Stimulated activated CD4-positive, alpha-beta T cell treated with anti-CD3 and anti-CD28 coated beads, Interleukin-12 subunit alpha, Interleukin-12 subunit beta, amount 100 ng/mL, for 24 hours (primary cell): ENCODE measurements around the gene C11orf91.
"Not testable (repeated sequence)": the region's sequence is repeated elsewhere in the genome, so short reads cannot be mapped to it uniquely, and the experiment has no call there.

Source experiments
- DNase-seq, 2 experiments: peaks; one replicate each; pipeline ENCODE4 v3.0.0-alpha.2; 2020; ENCODE audit warnings: low read depth in 2 of 2

Gene C11orf91

DNA sequence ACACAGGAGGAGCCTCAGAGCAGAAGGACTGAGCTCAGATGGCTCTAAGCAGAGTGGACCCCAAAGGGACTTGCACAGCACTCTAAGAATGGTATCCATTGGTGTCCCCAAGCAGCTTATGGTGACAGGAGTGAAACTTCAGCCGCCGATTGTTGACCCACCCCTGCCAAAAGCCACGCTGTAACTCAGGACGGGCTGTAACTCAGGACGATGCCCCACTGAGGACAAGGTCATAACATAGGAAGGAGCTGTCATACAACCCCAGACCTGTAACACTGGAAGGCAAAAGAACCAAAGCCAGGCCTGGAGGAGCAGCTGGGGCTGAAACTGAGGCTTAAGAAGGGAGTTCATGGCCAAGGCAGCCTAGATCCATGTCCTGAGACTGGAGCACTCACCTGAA, 21.4 kb upstream of the C11orf91 start:
- DNase-seq: no peak

DNA sequence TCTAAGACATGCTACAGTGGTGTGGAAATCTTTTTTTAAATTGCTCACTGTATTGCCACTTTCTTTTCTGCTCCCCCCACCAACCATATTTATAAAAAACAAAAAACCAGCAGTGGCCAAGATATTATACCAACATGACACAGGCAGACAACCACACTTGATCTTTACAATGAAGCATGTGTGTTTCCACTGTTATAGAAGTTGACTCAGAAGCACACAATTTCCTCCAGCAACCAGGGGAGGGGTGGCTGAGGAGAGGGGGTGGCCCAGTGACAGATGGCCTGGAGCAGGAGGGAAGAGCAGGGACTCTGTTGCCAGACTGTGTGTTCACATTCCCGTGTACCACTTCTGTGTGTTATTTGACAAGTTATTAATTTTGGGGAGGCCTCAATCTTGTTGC, 20.8 kb upstream of the C11orf91 start:
- DNase-seq: no peak

DNA sequence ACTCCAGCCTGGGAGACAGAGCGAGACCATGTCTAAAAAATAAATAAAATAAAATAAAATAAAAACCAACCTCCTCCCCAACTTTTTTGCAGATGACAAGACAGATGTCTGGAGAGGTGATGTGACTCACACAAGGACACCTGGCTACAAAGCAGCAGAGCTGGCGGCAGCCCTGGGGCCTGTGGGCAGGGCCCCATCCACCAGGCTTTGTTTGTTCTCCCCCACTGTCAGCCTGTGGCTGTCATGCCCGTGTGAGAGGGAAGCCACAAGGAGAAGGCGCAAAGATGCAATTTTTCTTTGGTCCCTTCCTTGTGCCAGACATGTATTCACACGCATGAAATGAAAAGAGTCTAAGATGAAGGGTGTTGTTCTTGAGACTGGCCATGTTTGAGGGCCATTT, 19.0 kb upstream of the C11orf91 start:
- DNase-seq: no peak

DNA sequence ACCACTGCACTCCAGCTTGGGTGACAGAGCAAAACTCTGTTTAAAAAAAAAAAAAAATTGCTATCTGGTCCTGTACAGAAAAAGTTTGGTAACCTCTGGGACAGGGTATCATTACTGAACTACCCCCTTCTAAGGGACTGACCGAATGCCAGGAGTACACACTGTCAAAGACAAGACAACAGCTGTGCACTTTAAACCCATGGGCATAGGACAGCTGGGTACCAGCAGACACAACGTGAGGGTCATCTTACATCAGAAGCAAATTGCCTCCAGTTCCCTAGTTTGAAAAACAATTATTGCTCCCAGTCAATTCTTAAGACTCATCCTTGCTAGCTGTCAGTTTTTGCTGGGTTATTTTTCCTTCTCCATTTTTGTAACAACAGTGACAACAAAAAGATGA, 17.8 kb upstream of the C11orf91 start:
- no peak for DNase-seq

DNA sequence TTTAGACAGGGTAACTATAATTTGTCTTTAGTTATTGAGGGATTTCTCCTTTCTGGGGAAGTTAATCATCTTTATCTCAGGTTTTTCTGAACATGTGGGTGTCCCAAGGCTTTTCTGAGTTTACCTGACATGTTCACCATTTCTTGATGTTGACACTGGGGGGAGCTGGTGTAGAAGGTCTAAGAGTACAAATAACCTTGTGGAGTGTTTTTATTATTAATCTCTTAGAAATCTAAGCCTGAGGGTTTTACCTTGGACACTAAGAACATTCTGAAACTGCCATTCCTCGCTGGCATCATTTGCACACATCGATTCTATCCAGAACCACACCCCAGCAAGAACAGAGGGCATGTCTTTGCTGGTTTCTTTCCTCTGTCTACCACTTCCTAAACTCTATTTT, 15.6 kb upstream of the C11orf91 start:
- no peak for DNase-seq

DNA sequence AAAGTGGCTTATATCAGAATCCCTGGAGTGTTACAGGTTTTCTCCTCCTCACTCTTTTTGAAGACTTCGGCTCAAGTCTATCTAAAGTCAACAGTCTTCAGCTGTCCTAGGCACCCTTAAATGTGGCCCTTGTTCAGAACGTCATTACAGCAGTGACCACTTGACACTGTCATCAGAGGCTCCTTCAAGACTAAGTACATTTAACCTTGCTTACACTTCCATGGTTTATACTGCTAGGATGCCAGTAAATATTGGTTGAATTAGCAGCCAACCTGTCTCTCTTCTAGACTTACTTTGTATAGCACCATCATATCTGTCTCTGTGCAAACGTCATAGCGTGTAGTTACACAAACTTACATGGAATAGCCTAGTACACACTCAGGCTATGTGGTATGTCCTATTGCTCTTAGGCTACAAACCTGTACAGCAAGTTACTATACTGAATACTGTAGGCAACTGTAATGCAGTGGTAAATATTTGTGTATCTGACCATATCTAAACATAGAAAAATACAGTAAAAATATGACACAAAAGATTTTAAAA, 13.3 kb upstream of the C11orf91 start:
- no peak for DNase-seq

DNA sequence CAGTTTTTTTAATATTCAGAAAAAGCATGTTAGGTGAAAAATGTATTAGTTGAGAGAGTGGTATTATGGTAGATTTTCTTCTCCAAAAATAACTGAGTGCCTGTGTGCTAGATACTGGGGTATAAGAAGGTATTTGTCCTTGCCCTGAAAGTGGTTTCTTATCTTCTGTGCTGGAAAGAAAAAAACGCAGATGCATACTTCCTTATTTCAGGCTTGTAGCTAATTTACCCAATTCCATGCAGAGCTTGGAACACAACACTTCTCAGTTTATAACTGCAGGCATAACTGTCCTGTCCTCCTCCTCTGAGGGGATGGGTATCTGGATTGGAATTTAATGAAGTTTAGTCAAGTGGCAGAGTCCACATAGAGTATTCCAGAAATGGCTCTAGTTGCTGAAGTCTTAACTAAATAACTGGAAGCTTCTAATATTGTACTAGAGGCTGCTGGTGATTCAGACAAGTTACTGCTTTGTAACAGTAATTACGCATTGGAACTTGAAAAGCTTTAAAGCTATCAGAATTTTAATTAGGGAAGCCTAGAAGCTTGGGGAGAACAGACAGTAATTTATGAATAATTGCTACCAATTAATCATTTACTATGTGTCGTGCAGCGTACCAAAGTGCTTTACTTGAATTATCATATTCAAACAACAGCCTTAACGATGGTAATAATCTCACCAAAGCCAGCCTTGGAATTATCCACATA, 12.7 kb upstream of the C11orf91 start:
- no peak for DNase-seq

DNA sequence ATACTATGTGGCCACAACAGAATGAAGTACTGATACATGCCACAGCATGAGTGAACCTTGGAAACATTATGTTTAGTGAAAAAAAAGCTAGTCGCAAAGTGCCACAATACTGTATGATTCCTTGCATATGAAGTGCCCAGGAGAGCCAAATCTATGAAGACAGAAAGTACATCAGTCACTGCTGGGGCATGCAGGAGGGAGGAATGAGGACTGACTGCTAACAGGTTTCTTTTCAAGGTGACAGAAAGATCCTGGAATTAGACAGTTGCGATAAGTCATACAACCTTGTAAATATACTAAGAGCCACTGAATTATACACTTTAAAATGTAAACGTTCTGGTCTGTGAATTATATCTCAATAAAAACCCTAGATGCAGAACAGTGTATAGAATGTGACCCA, 11.8 kb upstream of the C11orf91 start:
- DNase-seq: no peak

DNA sequence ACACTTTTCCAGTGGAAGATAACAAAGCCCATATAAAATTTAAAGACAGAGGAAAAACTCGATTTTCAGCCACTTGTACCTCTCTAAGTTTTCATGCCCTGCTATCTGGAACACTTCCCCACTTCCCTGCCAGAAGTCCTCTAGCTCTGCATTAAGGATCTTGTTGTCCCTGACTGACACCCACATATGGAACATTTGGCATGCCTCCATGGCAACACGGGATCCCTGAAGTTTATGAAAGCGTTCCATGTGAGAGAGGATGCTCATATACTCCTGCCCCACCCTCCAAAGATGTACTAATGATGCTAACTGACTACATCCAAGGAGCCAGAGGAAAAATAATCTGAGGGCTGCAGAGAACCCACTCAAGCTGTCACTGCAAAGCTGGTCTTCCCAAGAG, 8.8 kb upstream of the C11orf91 start:
- DNase-seq: no peak

DNA sequence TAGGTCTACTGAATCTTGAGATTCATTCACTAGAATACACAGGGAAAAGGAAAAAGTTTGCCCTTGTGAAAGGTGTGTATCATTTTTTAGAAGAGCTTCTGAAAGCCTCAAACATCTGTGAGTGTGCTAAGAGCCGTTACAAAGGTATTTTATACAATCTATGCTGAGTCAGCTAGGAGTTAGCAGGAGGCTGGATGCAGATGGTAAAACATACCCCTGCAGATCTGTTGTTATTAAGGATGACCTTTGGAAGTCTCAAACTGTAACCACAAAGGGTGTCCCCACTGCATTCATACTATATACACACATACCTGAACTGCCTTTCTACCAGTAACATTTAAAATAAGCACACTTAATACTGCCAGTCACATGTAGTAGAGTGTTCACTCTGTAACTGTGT, 8.4 kb upstream of the C11orf91 start:
- DNase-seq: no peak

DNA sequence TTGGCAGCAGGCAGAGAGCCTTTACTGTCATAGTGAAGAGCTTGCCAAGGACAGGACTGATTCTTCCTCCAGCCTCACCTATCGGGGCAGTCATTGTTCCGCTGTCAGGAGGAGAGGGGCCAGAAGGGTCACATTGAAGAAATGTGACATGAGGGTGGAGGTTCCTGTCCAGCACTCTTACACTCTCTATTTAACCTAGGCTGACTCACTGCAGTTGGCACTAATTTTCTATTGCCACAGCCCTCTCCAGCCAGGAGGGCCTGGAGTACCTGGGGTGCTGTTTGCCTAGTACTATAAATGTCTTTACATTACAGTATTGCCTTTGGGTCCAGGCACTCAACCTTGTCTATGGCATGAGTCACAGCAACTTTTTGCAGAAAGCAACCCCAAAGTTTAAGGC, 7.2 kb upstream of the C11orf91 start:
- not testable (repeated sequence) for DNase-seq

DNA sequence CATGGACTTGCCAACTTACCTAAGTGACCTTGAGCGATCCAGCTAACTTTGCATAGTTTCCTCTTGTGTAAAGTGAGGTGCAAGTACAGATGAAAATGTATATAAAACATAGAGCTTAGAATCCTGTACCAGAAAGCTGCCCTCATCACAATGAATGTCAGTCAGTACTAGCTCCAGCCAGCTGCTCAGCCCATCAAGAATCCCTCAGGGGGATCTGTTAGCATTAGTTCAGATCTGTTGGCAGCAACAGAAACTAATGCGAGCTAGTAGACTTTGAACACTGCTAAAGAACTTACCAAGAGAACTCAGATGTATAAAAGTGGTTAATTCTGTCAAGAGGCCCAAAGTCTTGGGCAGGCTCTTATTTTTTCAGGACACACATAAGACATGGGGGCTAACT, 6.3 kb upstream of the C11orf91 start:
- no peak for DNase-seq

DNA sequence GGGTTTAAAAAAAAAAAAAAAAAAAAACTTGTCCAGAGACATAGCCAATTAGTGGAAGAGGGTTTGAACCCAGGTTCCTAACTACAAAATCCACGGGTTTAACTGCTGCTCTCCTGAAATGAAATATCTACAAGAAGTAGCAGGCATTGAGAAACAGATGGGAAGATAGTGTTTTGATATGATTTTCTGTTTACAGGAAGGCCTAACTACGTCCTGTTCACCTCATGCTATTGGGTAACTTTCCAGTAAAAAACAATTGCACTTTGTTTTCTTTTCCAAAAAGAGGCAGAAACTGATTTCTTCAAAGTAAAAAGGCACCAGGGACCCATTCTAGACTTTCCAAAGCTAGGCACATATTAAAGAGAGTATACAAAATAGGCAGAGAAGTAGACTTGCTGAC, 5.9 kb upstream of the C11orf91 start:
- DNase-seq: no peak

DNA sequence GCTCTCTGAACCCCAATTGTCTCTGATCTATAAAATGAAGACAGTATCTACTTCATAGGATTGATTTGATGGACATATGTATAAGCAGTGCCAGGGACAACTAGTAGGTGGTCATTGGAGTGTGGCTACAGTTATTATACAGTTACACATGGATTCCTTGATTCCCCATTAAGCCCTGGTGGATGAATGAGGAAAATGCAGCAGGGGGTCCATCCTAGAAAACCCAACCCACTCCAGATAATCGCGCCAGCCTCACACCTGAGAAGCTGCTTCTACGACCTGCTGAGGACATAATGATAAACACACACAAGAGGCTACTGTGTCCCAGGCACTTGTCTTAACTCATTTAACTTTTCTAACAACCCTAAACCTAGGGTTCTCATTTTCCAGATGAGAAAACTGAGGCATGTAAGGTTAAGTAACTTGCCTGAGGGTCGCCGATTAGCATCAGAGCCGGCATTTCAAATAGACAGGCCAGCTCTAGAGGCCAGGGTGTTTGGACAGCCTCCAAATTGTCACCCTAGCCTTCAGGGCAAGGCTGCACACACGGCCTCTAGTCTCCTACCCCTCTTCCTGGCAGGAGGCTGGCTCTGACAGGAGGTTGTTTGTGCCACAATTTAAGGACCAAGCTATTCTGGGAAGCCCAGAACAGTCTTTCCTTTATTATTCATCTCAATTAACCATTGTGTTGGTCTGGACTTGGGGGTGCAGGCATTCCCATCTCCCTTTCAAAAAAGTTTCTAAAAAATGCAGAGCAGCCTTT, 3.8 kb upstream of the C11orf91 start:
- no peak for DNase-seq

DNA sequence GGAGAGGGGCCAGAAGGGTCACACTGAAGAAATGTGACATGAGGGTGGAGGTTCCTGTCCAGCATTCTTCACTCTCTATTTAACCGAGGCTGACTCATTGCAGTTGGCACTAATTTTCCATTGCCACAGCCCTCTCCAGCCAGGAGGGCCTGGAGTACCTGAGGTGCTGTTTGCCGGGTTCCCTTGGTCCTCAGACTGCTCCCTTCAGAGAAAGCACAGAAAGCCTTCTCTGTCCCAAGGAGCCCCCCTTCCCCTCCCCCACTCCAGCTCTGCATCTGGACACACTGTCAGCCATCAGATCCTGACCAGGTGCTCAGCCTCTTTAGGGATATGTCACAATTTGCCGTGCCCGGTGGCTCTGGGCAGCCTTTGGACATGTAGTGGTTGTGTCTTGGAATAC, 3.2 kb upstream of the C11orf91 start:
- DNase-seq: no peak

DNA sequence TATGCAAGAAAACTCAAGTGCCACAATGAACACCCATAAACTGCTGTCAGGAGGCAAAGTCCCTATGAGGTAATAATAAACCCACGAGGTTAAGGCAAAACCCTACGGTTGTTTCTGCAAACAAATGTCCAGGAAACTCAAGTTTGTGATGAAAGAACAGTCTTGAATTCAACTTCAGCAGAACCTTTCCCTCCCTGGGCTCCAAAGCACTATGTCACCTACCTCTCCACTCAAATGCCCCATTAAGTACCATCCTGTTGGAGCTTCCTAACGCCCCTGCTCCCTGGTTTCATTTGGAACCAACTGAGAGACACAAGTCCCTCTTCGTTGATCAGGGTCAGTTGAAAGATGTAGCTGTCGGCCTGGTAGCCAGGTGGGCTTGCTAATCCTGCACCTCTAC, 2.6 kb upstream of the C11orf91 start:
- no peak for DNase-seq

DNA sequence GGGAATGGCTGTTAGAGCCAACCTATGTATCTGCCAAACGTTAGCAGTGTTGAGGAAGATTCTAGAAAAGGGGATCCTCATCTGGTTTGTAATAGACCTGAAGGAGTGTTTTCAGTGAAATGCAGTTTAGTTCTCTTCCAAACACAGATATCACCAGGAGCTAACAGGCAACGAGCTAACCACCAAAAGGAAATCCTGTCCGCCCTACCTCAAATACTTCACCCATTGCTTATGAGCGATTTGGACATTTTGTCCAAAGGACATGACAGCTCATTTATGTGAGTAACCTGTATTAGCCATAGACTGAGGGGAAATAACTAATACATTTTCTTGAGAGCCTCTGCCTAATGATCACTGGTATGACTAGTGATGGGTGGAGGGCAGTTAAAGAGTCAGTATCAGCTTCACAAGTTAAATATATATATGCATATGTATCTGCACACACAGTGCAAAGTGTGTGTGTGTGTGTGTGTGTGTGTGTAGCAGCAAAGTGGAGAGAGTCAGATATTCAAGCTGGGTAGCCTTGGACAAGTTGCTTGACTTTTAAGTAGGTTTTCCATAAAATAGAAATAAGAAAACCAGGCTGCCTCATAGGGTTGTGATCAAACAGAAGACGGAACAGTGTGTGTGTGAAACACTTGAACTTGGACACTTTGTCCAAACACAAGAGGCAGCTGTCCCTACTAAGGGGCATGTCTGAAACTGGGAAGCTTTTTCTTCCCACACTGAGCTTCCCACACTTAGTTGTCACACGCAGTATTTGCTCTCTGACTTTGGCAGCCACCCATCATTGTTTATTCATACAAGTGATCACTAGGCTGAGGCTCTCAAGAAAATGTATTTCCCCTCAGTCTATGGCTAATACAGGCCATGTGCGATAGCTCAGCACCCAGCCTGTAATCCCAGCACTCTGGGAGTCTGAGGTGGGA, 940 bp upstream of the C11orf91 start:
- DNase-seq: no peak

DNA sequence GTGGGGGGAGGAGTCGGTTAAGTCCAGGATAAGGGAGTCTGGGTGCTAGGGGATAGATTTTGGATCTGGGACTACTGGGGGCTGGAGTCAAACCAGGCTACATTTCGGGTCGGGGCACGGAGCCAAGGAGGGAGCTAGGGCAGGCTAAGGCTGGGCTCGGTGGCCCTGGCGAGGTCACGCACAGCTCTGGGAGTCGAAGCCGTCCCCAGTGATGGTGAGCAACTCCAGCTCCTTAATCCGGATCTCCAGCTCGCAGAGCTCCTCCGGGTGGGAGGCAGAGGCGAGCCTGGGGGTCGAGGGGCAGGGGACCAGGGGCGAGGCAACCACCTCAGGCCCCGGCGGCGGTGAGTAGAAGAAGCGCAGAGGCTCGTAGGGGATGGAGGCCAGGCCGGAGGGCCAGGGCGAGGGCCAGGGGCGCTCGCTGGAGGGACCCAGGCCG, 544 bp downstream of the C11orf91 start:
- no peak for DNase-seq

DNA sequence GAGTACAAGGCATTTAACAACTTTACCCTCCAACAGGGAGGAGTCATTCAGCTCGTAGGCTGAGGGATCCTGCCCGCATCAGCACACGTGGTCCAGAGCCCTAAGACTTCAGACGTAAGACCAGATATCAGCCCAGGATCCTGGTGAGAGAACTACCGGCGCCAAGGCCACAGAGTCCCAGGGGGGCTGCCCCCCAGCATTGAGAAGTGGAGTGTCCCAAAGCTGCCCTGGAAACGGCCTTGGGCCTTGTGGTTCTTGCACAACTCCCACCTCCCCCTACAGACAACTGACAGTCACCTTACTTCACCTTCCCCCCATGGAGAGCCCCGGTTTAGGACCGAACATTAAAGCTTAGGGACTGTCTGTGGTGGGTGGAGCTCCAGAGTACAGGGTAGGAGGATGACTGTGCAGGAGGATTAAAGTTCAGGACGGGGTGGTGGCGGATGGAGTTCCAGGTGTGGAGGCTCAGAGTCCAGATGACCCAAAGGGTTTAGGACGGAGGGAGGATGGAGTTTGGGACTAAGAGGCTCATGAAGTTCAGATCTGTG, 1.0 kb downstream of the C11orf91 start:
- no peak for DNase-seq

DNA sequence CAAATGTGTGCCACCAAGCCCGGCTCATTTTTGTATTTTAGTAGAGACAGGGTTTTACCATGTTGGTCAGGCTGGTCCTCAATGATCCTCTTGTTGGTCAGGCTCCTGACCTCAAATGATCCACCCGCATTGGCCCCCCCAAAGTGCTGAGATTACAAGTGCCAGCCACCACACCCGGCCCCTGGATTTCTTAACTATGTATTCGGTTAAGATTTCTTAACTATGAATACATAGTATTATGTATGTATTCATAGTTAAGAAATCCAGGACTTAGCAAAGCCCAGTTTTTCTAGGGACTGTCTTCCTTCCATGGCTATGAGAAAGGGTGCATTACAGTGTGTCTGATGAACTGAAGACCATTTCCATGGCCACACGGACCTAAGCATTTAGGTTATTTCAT, 1.7 kb downstream of the C11orf91 start:
- no peak for DNase-seq

DNA sequence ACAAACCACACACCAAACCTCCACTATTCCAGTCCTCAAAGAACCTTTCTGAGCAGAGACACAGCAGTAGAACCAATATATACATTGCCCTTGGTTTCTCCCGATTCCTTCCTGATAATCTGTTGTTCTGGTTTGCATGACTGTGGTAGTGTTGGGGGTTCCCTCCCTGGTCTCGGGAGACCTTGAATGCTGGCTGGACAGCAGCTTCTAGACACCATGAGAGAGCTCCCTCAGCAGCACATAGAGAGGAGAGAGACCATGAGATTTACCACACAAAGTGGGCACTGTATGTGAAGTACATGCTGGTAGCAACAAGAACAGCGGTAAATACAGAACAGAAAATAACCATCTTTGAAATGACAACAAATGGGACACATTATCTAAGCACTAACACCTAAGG, 2.6 kb downstream of the C11orf91 start:
- DNase-seq: no peak
